HG02571 (cell line): ENCODE data around the gene KIF27.
"Not testable (repeated sequence)": the region's sequence is repeated elsewhere in the genome, so short reads cannot be mapped to it uniquely, and the experiment has no call there.

Source experiments
- ATAC-seq: cut with Tn5 transposase; IDR thresholded peaks from one replicate; pipeline ENCODE4 v1.9.1; 2021; ENCODE audit warnings: mild to moderate bottlenecking, moderate library complexity; ENCODE audit not compliant: unreplicated experiment

The KIF27 gene

GRCh38 chr9:83817356-83818278 is 103.6 kb downstream of the KIF27 start, which contains the start of gene GKAP1:
Gene GKAP1 (minus strand): TSS chr9:83817769. CDS start chr9:83806517, 11,252 bp downstream.
- ATAC-seq: peak; percentile 78

- ATAC-seq: not testable (repeated sequence)
These were observed 104.2 kb downstream of the KIF27 start for GRCh38 chr9:83817011-83817355.

GRCh38 chr9:83815120-83815519 is 106.1 kb downstream of the KIF27 start:
- not testable (repeated sequence) for ATAC-seq

- not testable (repeated sequence) for ATAC-seq
These were observed 112.0 kb downstream of the KIF27 start for GRCh38 chr9:83809213-83809612.

- not testable (repeated sequence) for ATAC-seq
These were observed 116.8 kb downstream of the KIF27 start for GRCh38 chr9:83804454-83804853.

- ATAC-seq: not testable (repeated sequence)
These were observed 117.3 kb downstream of the KIF27 start for GRCh38 chr9:83803941-83804340.

- no peak for ATAC-seq
These were observed 120.8 kb downstream of the KIF27 start for GRCh38 chr9:83800236-83801033.

GRCh38 chr9:83794051-83794450 is 127.2 kb downstream of the KIF27 start:
- ATAC-seq: no peak

- no peak for ATAC-seq
These were observed 128.5 kb downstream of the KIF27 start for GRCh38 chr9:83792746-83793145.
